HepG2 (cell line): ENCODE measurements around the gene TMEM221. TPM values are rescaled to one million over a fixed set of nuclear protein-coding genes. Genes with fewer than 3 reads are reported as not detected.

Source experiments
- ATAC-seq: fragments of 200-7000 bp; cut with Tn5 transposase; 3 replicates; pipeline ENCODE4 v1.9.1; 2020; ENCODE audit warnings: mild to moderate bottlenecking, moderate library complexity
- BruUV-seq: library from RNA; stranded (reverse); fragments of 400-500 nt; replicated peaks from 2 replicates; lab custom pipeline; 2021; lab: Mats Ljungman, UMichigan
- CTCF ChIA-PET: fragments of 300-600 bp; formaldehyde crosslinking; extraction: SDS; loops from one replicate; lab custom pipeline; 2021; ENCODE audit warnings: low total read pairs, inconsistent platforms, low intra/inter-chr PET ratio; lab: Yijun Ruan, JAX
- POLR2A ChIA-PET: fragments of 350-600 bp; sonication (Branson Sonifier 250); formaldehyde crosslinking; loops from one replicate; lab custom pipeline; 2020; ENCODE audit warnings: antibody characterized with exemption, inconsistent platforms; lab: Yijun Ruan, JAX
- DNase-seq: peaks from one replicate; pipeline ENCODE4 v3.0.0-alpha.2; 2015; ENCODE audit warnings: low spot score
- FAIRE-seq: peaks from 3 replicates; lab custom pipeline; 2011; peaks lifted over from hg19 to GRCh38; lab: Jason Lieb, UNC
- H2AFZ ChIP-seq: one replicate; pipeline ENCODE4 v1.6.1; 2011; ENCODE audit warnings: low read length, inconsistent platforms
- H3K27ac ChIP-seq: fragments of 300-600 bp; 3 replicates; pipeline ENCODE4 v1.8.0; 2011; ENCODE audit warnings: mixed run types, mild to moderate bottlenecking, mixed read lengths, low read length, inconsistent platforms; ENCODE audit not compliant: insufficient read depth; ENCODE audit errors: extremely low read length
- H3K27me3 ChIP-seq, 2 experiments: fragments of 200-600 bp in 1 of 2; 2 replicates in 1 of 2; 3 replicates in 1 of 2; pipeline versions ENCODE4 v1.6.0 to v1.8.0; 2011; ENCODE audit warnings: low read length in 2 of 2, mild to moderate bottlenecking in 2 of 2, moderate library complexity in 2 of 2, inconsistent platforms in 1 of 2; ENCODE audit not compliant: insufficient read depth in 2 of 2, control insufficient read depth in 1 of 2
- H3K36me3 ChIP-seq, 2 experiments: fragments of 200-600 bp in 1 of 2; replicated peaks in 1 of 2; 2 replicates in 1 of 2; 3 replicates in 1 of 2; pipeline versions ENCODE4 v1.5.1 to v1.8.0; 2011; ENCODE audit warnings: low read length in 2 of 2, inconsistent platforms in 1 of 2; ENCODE audit not compliant: insufficient read depth in 2 of 2, control insufficient read depth in 1 of 2
- H3K4me1 ChIP-seq: 2 replicates; pipeline ENCODE4 v1.5.1; 2012; ENCODE audit warnings: low read length, inconsistent platforms; ENCODE audit not compliant: insufficient read depth
- H3K4me2 ChIP-seq: 2 replicates; pipeline ENCODE4 v1.6.0; 2011; ENCODE audit warnings: low read depth, low read length, inconsistent platforms
- H3K4me3 ChIP-seq, 3 experiments: fragments of 200-600 bp in 1 of 3; sonication (generic), shearing (Covaris generic) in 1 of 3; replicated peaks in 1 of 3; 2 replicates each; pipeline ENCODE4 v1.5.1; 2011 to 2016; ENCODE audit warnings: low read length in 3 of 3, inconsistent platforms in 2 of 3, low read depth in 2 of 3, mild to moderate bottlenecking in 2 of 3, control low read depth in 1 of 3, mixed read lengths in 1 of 3; ENCODE audit not compliant: insufficient read depth in 1 of 3
- H3K79me2 ChIP-seq: one replicate; pipeline ENCODE4 v1.6.1; 2011; ENCODE audit warnings: low read length, inconsistent platforms; ENCODE audit not compliant: insufficient read depth
- H3K9ac ChIP-seq: 2 replicates; pipeline ENCODE4 v1.6.0; 2011; ENCODE audit warnings: mild to moderate bottlenecking, low read depth, low read length, inconsistent platforms; ENCODE audit not compliant: insufficient read depth
- H3K9me3 ChIP-seq: 2 replicates; pipeline ENCODE4 v1.5.1; 2012; ENCODE audit warnings: mild to moderate bottlenecking, low read length
- H4K20me1 ChIP-seq: 2 replicates; pipeline ENCODE4 v1.6.0; 2011; ENCODE audit warnings: inconsistent platforms, mild to moderate bottlenecking, low read length, moderate library complexity; ENCODE audit not compliant: insufficient read depth
- DR1 ChIP-seq: sonication (generic); formaldehyde crosslinking; IDR thresholded peaks from 2 replicates; pipeline ENCODE4 v1.8.0; 2021; ENCODE audit warnings: mild to moderate bottlenecking, missing genetic modification reagents, inconsistent platforms
- GATAD1 ChIP-seq: IDR thresholded peaks from 2 replicates; pipeline ENCODE4 v1.6.1; 2016; ENCODE audit warnings: missing genetic modification reagents, missing compliant biosample characterization
- REST ChIP-seq, 2 experiments: IDR thresholded peaks; 2 replicates each; pipeline ENCODE4 v1.6.1; 2011 to 2012; ENCODE audit warnings: low read length in 2 of 2, borderline replicate concordance in 1 of 2, low read depth in 1 of 2, mild to moderate bottlenecking in 1 of 2, moderate library complexity in 1 of 2
- SMAD1 ChIP-seq: sonication (generic); formaldehyde crosslinking; IDR thresholded peaks from 2 replicates; pipeline ENCODE4 v1.4.0; 2020; ENCODE audit warnings: missing genetic modification reagents, low read depth, mild to moderate bottlenecking, borderline replicate concordance
- SP1 ChIP-seq, 2 experiments: fragments of 450-650 bp in 1 of 2; sonication (generic) in 1 of 2; formaldehyde crosslinking in 1 of 2; IDR thresholded peaks; 2 replicates each; pipeline versions ENCODE4 v1.4.0 to v1.6.1; 2016 to 2020; ENCODE audit warnings: missing genetic modification reagents in 1 of 2
- SP4 ChIP-seq: sonication (generic); formaldehyde crosslinking; IDR thresholded peaks from 2 replicates; pipeline ENCODE4 v1.8.1; 2023; ENCODE audit warnings: mild to moderate bottlenecking, missing genetic modification reagents
- ZNF225 ChIP-seq: sonication (generic); formaldehyde crosslinking; IDR thresholded peaks from 2 replicates; pipeline ENCODE4 v1.4.0; 2020; ENCODE audit warnings: mild to moderate bottlenecking, missing genetic modification reagents
- WGBS: methylation state at CpG from one replicate; pipeline ENCODE4 v1.1.6; 2017; ENCODE audit warnings: low lambda C conversion rate; 5-methylcytosine and 5-hydroxymethylcytosine counted together
- in situ Hi-C: cut with HindIII; loops from 2 replicates; pipeline ENCODE4 v1.10.0; 2017; ENCODE audit warnings: low pct_unique_long_range_greater_than_20kb; ENCODE audit not compliant: extremely low pct_ligation_motif_present
- intact Hi-C: fragments of 100-400 bp; cut with micrococcal nuclease; formaldehyde crosslinking; loops from one replicate; pipeline ENCODE4 v1.10.0; 2022; ENCODE audit not compliant: unreplicated experiment
- polyA plus RNA-seq, 8 experiments: library from polyadenylated mRNA; depleted of rRNA in 3 of 8; stranded (reverse) in 7 of 8; unstranded in 1 of 8; fragments of >200 nt; fragmentation: Illumina TruSeq in 4 of 8; extraction: Trizol in 4 of 8; gene quantifications; 2 replicates each; pipeline versions ENCODE4 v1.2.1 to v1.2.3, GENCODE V29; 2011 to 2016; ENCODE audit warnings: low read depth in 4 of 8, missing spikeins in 1 of 8, mixed read lengths in 1 of 8; ENCODE audit not compliant: insufficient read depth in 1 of 8
- total RNA-seq, 5 experiments: library from RNA; depleted of rRNA; stranded (reverse); fragments of >200 nt; fragmentation: Illumina TruSeq; extraction: Trizol; gene quantifications; 2 replicates each; pipeline ENCODE4 v1.2.3, GENCODE V29; 2016; ENCODE audit warnings: low read depth in 1 of 5

The TMEM221 gene
- total and polyA plus RNA-seq, 2 of the 13 experiments (the other 11 are each of a cell fraction or from before 2014, with no cell fraction given): 0.33 to 0.77 TPM

GRCh38 chr19:17495639-17496296, 47.3 kb upstream of the TMEM221 start:
- intact Hi-C loops: no loop called here
- no peak overlapping the region for H3K27ac ChIP-seq
- peaks cover 40% of the 10 kb centered on the region for H3K4me1 ChIP-seq
- no peak for DNase-seq
- no peak overlapping the region for H2AFZ ChIP-seq
- TF ChIP-seq ZNF225 (CRISPR knock-in tag): 0 out of 2 replicates have a peak, but pooled peaks have one; percentile 3
- 0 out of 2 replicates have a peak, but pooled peaks have one; percentile 1 for TF ChIP-seq GATAD1 (CRISPR knock-in tag)
- no peak for TF ChIP-seq DR1 (CRISPR knock-in tag)
- TF ChIP-seq SMAD1 (CRISPR knock-in tag): 0 out of 2 replicates have a peak, but pooled peaks have one; percentile 5
- TF ChIP-seq SP1 (IDR thresholded peaks at IDR 0.05): no peak
- TF ChIP-seq SP1 (CRISPR knock-in tag; IDR thresholded peaks at IDR 0.05): 0 out of 2 replicates have a peak, but pooled peaks have one; percentile 17
- TF ChIP-seq, all 625 proteins: peak for 4
- Histone ChIP-seq H3K4me3 (no peak overlapping the region), H3K9me3 (no peaks in the 10 kb centered on the region), H3K4me2 (no peak overlapping the region), H3K9ac (no peak overlapping the region), H3K36me3 (no peaks in the 10 kb centered on the region), H3K79me2 (no peaks in the 10 kb centered on the region), H4K20me1 (no peaks in the 10 kb centered on the region), H3K27me3 (no peaks in the 10 kb centered on the region)
- WGBS: 59% methylated on average over 8 of the region's 9 CpGs
- in situ Hi-C loops: no loop called here
- ATAC-seq (no peak), FAIRE-seq (no peak)
- no TSS peak for BruUV-seq
- ChIA-PET CTCF (interaction anchor here (0.7 to 2.2 kb wide), 6 partner anchors 13 to 360 kb away, joined by 3 to 10 read pairs (median 6); partner anchors contain the start of gene PGLS), POLR2A (interaction anchor here (1.0 to 1.2 kb wide), 2 partner anchors 12 to 16 kb away, joined by 4 to 6 read pairs; partner anchors contain the start of gene PGLS)

- no peak overlapping the region for H3K27ac ChIP-seq
- no peak overlapping the region for H3K4me2 ChIP-seq
- H3K4me3 ChIP-seq: no peak overlapping the region
- H3K79me2 ChIP-seq: no peaks in the 10 kb centered on the region
- no peaks in the 10 kb centered on the region for H3K9me3 ChIP-seq
- 0 out of 2 replicates have a peak, but pooled peaks cover 4% of the 10 kb centered on the region for H4K20me1 ChIP-seq
- H3K4me1 ChIP-seq: peaks cover 20% of the 10 kb centered on the region
- no peaks in the 10 kb centered on the region for H3K27me3 ChIP-seq
- FAIRE-seq: no peak
- no peak for DNase-seq
- in situ Hi-C loops (no loop called here), intact Hi-C loops (no loop called here)
- no TSS peak for BruUV-seq
- no peak for ATAC-seq
- TF ChIP-seq SP4 (CRISPR knock-in tag) (no peak), REST (IDR thresholded peaks at IDR 0.05; ENCODE audit: borderline replicate concordance in 1 of 2, low read depth in 1 of 2, low read length in 2 of 2) (no peak)
- ChIA-PET POLR2A (no interaction called here), CTCF (no interaction called here)
- H3K36me3 ChIP-seq: peaks cover 1 to 4% of the 10 kb centered on the region in 2 experiments; a peak in 1 of 5 replicates
- H3K9ac ChIP-seq: no peak overlapping the region
- H2AFZ ChIP-seq: no peak overlapping the region
- WGBS: 96% methylated on average over 5 of the region's 5 CpGs
Observed at GRCh38 chr19:17491287-17491686, 42.8 kb upstream of the TMEM221 start.
